Stimulated activated CD4-positive, alpha-beta T cell treated with anti-CD3 and anti-CD28 coated beads, Interleukin-1b, Interleukin-23, amount 100 ng/mL, for 4 hours (primary cell): ENCODE data around the gene LLGL1.
"Not testable (repeated sequence)": the region's sequence is repeated elsewhere in the genome, so short reads cannot be mapped to it uniquely, and the experiment has no call there.

Experiments used
- DNase-seq, 2 donors: peaks; one replicate each; pipeline ENCODE4 v3.0.0-alpha.2; 2020; ENCODE audit warnings: low read depth in 2 of 2

Gene LLGL1

GRCh38 chr17:18194394-18194793 is 31.0 kb upstream of the LLGL1 start:
- no peak for DNase-seq

GRCh38 chr17:18194804-18195203 is 30.6 kb upstream of the LLGL1 start:
- DNase-seq, result no peak

- DNase-seq, result no peak
These were observed 30.2 kb upstream of the LLGL1 start for GRCh38 chr17:18195246-18195645.

GRCh38 chr17:18197535-18198194 is 27.8 kb upstream of the LLGL1 start:
- DNase-seq, result no peak

- no peak for DNase-seq
These were observed 26.9 kb upstream of the LLGL1 start for GRCh38 chr17:18198530-18198929.

GRCh38 chr17:18201108-18201507 is 24.3 kb upstream of the LLGL1 start:
- no peak for DNase-seq

- DNase-seq, result no peak
These were observed 22.1 kb upstream of the LLGL1 start for GRCh38 chr17:18203308-18203707.

GRCh38 chr17:18205861-18206260 is 19.6 kb upstream of the LLGL1 start:
- no peak for DNase-seq

GRCh38 chr17:18206962-18207361 is 18.5 kb upstream of the LLGL1 start:
- DNase-seq, result no peak

GRCh38 chr17:18208092-18208491 is 17.3 kb upstream of the LLGL1 start:
- no peak for DNase-seq

GRCh38 chr17:18213666-18214270 is 11.7 kb upstream of the LLGL1 start:
- no peak for DNase-seq

- not testable (repeated sequence) for DNase-seq
These were observed 8.5 kb upstream of the LLGL1 start for GRCh38 chr17:18216906-18217305.

GRCh38 chr17:18217412-18218015 is 7.9 kb upstream of the LLGL1 start:
- DNase-seq, result peak; percentile 57 to 60

GRCh38 chr17:18218756-18219415 is 6.5 kb upstream of the LLGL1 start:
- DNase-seq, result no peak

- no peak for DNase-seq
These were observed 1.4 kb upstream of the LLGL1 start for GRCh38 chr17:18224053-18224386.

GRCh38 chr17:18224387-18225120 is 881 bp upstream of the LLGL1 start:
- DNase-seq, result no peak

GRCh38 chr17:18225642-18226283 is 328 bp downstream of the LLGL1 start:
- DNase-seq, result no peak

GRCh38 chr17:18226284-18226945 is 980 bp downstream of the LLGL1 start:
- DNase-seq, result no peak

GRCh38 chr17:18227635-18228034 is 2.2 kb downstream of the LLGL1 start:
- no peak for DNase-seq

GRCh38 chr17:18228176-18228682 is 2.8 kb downstream of the LLGL1 start:
- DNase-seq, result no peak

- no peak for DNase-seq
These were observed 3.8 kb downstream of the LLGL1 start for GRCh38 chr17:18229254-18229653.
